ENCODE results near the gene RAB17.

DNA sequence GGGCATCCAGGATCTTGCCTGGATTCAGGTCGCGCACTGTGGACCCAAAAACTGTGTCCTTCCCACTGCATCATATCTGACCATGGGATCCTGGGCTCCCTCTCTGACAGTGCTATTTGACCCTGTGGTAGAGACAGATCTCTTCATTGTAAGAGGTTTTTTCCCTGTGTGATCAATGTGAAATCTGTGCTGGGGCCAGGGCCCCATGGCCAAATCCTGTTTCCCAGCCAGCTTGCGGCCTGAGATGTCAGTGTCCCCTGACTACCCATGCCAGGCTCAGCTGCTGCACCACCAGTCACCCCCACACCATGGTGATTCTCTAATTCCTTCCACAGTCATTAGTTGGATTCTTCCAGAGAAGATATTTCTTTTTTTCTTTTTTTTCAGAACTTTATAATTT lies 20.6 kb downstream of the RAB17 start:
- no peak for TF ChIP-seq SREBF1 (IDR thresholded peaks at IDR 0.05; ENCODE audit: low read length)
- no peak for TF ChIP-seq POLR2A (IDR thresholded peaks at IDR 0.05; ENCODE audit: low read depth, low read length)
- TF ChIP-seq, protein P1, sequence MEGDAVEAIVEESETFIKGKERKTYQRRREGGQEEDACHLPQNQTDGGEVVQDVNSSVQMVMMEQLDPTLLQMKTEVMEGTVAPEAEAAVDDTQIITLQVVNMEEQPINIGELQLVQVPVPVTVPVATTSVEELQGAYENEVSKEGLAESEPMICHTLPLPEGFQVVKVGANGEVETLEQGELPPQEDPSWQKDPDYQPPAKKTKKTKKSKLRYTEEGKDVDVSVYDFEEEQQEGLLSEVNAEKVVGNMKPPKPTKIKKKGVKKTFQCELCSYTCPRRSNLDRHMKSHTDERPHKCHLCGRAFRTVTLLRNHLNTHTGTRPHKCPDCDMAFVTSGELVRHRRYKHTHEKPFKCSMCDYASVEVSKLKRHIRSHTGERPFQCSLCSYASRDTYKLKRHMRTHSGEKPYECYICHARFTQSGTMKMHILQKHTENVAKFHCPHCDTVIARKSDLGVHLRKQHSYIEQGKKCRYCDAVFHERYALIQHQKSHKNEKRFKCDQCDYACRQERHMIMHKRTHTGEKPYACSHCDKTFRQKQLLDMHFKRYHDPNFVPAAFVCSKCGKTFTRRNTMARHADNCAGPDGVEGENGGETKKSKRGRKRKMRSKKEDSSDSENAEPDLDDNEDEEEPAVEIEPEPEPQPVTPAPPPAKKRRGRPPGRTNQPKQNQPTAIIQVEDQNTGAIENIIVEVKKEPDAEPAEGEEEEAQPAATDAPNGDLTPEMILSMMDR (IDR thresholded peaks at IDR 0.05 in 2 of 3, conservative IDR thresholded peaks at IDR 0.05 in 1 of 3; ENCODE audit: control insufficient read depth in 2 of 3, extremely low read depth in 1 of 3, insufficient read depth in 1 of 3, low read depth in 3 of 3, low read length in 3 of 3): no peak
- no peak for TF ChIP-seq BMI1 (IDR thresholded peaks at IDR 0.05; ENCODE audit: borderline replicate concordance)

Data from GM12878 (cell line).